ENCODE measurements around the gene VMAC. TPM values are rescaled to one million over a fixed set of nuclear protein-coding genes. Genes with fewer than 3 reads are reported as not detected.
"Not testable (repeated sequence)": the region's sequence is repeated elsewhere in the genome, so short reads cannot be mapped to it uniquely, and the experiment has no call there.

The VMAC gene
- total and polyA plus RNA-seq, 8 donors: 3.6 to 60.8 (median 6.7) TPM

GRCh38 chr19:5870986-5871394, 33.7 kb upstream of the VMAC start:
- TF ChIP-seq EP300 (IDR thresholded peaks at IDR 0.05) (peak; percentile 73), POLR2AphosphoS5 (IDR thresholded peaks at IDR 0.05) (peak in 2 of 3 donors; percentile 48 to 93), CTCF (IDR thresholded peaks at IDR 0.05) (no peak), POLR2A (IDR thresholded peaks at IDR 0.05) (no peak)
- intact Hi-C loops (cut with DNase I; ENCODE audit: low total_unique reads): no loop called here
- Histone ChIP-seq H3K27ac (peak overlapping the region in 1 of 5 donors; percentile 68), H3K27me3 (no peaks in the 10 kb centered on the region), H3K9me3 (no peaks in the 10 kb centered on the region), H3K4me3 (no peak overlapping the region), H3K36me3 (no peaks in the 10 kb centered on the region), H3K4me1 (no peaks in the 10 kb centered on the region)
- DNase-seq: no peak
- 63 to 81% (median 77%) methylated on average over 12 of the region's 12 CpGs for WGBS, 5 donors

GRCh38 chr19:5873617-5874199, 31.0 kb upstream of the VMAC start:
- TF ChIP-seq EP300 (IDR thresholded peaks at IDR 0.05) (no peak), CTCF (IDR thresholded peaks at IDR 0.05) (no peak), POLR2A (IDR thresholded peaks at IDR 0.05) (no peak), POLR2AphosphoS5 (IDR thresholded peaks at IDR 0.05) (no peak)
- H3K27me3 ChIP-seq: peaks cover 0 to 25% (median 5%) of the 10 kb centered on the region in 3 donors
- DNase-seq: no peak
- H3K27ac ChIP-seq: no peak overlapping the region
- H3K4me1 ChIP-seq: no peaks in the 10 kb centered on the region
- intact Hi-C loops (cut with DNase I; ENCODE audit: low total_unique reads): no loop called here
- 85 to 95% (median 90%) methylated on average over 12 of the region's 12 CpGs for WGBS, 5 donors
- no peaks in the 10 kb centered on the region for H3K36me3 ChIP-seq
- H3K4me3 ChIP-seq: no peak overlapping the region
- no peaks in the 10 kb centered on the region for H3K9me3 ChIP-seq

GRCh38 chr19:5874496-5874895, 30.2 kb upstream of the VMAC start:
- intact Hi-C loops (cut with DNase I; ENCODE audit: low total_unique reads); H3K36me3 ChIP-seq: not testable (repeated sequence)
- WGBS, 5 donors: 63 to 91% (median 87%) methylated on average over 7 of the region's 7 CpGs

GRCh38 chr19:5877427-5877826, 27.2 kb upstream of the VMAC start:
- Histone ChIP-seq H3K4me3 (no peak overlapping the region), H3K9me3 (no peaks in the 10 kb centered on the region), H3K27me3 (peaks cover 0 to 61% (median 28%) of the 10 kb centered on the region in 3 donors), H3K36me3 (no peaks in the 10 kb centered on the region), H3K4me1 (peaks cover 7 to 22% (median 12%) of the 10 kb centered on the region in 4 donors), H3K27ac (peak overlapping the region in 1 of 5 donors; percentile 51)
- no peak for DNase-seq
- no peak for TF ChIP-seq EP300 (IDR thresholded peaks at IDR 0.05)
- no peak for TF ChIP-seq POLR2A (IDR thresholded peaks at IDR 0.05)
- TF ChIP-seq CTCF (IDR thresholded peaks at IDR 0.05): no peak
- no peak for TF ChIP-seq POLR2AphosphoS5 (IDR thresholded peaks at IDR 0.05)
- 78 to 94% (median 88%) methylated on average over 7 to 8 of the region's 8 CpGs for WGBS, 5 donors
- intact Hi-C loops (cut with DNase I; ENCODE audit: low total_unique reads): no loop called here

More at GRCh38 chr19:5874496-5874895, 30.2 kb upstream of the VMAC start:
- not testable (repeated sequence) for H3K4me1 ChIP-seq, H3K27ac ChIP-seq, H3K9me3 ChIP-seq, DNase-seq, H3K4me3 ChIP-seq
- peaks cover 0 to 32% (median 6%) of the 10 kb centered on the region in 3 donors for H3K27me3 ChIP-seq

- H3K36me3 ChIP-seq: no peaks in the 10 kb centered on the region
- DNase-seq: no peak
- H3K4me3 ChIP-seq: no peak overlapping the region
- H3K27me3 ChIP-seq: peaks cover 0 to 61% (median 28%) of the 10 kb centered on the region in 3 donors
- WGBS, 5 donors: 74 to 82% (median 79%) methylated on average over 6 to 9 of the region's 9 CpGs
- TF ChIP-seq EP300 (IDR thresholded peaks at IDR 0.05) (no peak), CTCF (IDR thresholded peaks at IDR 0.05) (no peak), POLR2AphosphoS5 (IDR thresholded peaks at IDR 0.05) (no peak), POLR2A (IDR thresholded peaks at IDR 0.05) (no peak)
- intact Hi-C loops (cut with DNase I; ENCODE audit: low total_unique reads): no loop called here
- H3K9me3 ChIP-seq: no peaks in the 10 kb centered on the region
- H3K4me1 ChIP-seq: peaks cover 7 to 22% (median 12%) of the 10 kb centered on the region in 4 donors
- peak overlapping the region in 1 of 5 donors; percentile 51 for H3K27ac ChIP-seq
These were observed 26.8 kb upstream of the VMAC start for GRCh38 chr19:5877882-5878281.

Measured in stomach (tissue), 9 donors.